ENCODE results near the gene EPHB1. TPM values are rescaled to one million over a fixed set of nuclear protein-coding genes. Genes with fewer than 3 reads are reported as not detected.

The EPHB1 gene
- total RNA-seq, 4 donors from 2014 or later: 0.08 to 1.1 (median 0.72) TPM

GRCh38 chr3:135240426-135240825 is 445.4 kb downstream of the EPHB1 start:
- DNase-seq: no peak
- Histone ChIP-seq H3K9me3 (no peaks in the 10 kb centered on the region), H3K4me3 (no peak overlapping the region), H3K4me1 (no peaks in the 10 kb centered on the region), H3K27me3 (no peaks in the 10 kb centered on the region), H3K36me3 (no peaks in the 10 kb centered on the region), H3K27ac (no peak overlapping the region)
- intact Hi-C loops (cut with DNase I): no loop called here
- no peak for TF ChIP-seq POLR2A (IDR thresholded peaks at IDR 0.05)
- no peak for TF ChIP-seq CTCF (IDR thresholded peaks at IDR 0.05)

- no peak overlapping the region for H3K27ac ChIP-seq
- no peak for DNase-seq
- no peaks in the 10 kb centered on the region for H3K4me1 ChIP-seq
- 83 to 93% methylated on average over 1 to 2 of the region's 2 CpGs for WGBS, 2 donors
- no peaks in the 10 kb centered on the region for H3K27me3 ChIP-seq
- no peaks in the 10 kb centered on the region for H3K9me3 ChIP-seq
- intact Hi-C loops (cut with DNase I): no loop called here
- no peak overlapping the region for H3K4me3 ChIP-seq
- TF ChIP-seq POLR2A (IDR thresholded peaks at IDR 0.05): no peak
- TF ChIP-seq CTCF (IDR thresholded peaks at IDR 0.05): no peak
- no peaks in the 10 kb centered on the region for H3K36me3 ChIP-seq
These were observed 447.2 kb downstream of the EPHB1 start for GRCh38 chr3:135242285-135242684.

GRCh38 chr3:135243616-135244015 is 448.6 kb downstream of the EPHB1 start:
- H3K27ac ChIP-seq: no peak overlapping the region

GRCh38 chr3:135246027-135246426 is 451.0 kb downstream of the EPHB1 start:
- TF ChIP-seq CTCF (IDR thresholded peaks at IDR 0.05) (no peak), POLR2A (IDR thresholded peaks at IDR 0.05) (no peak)
- no peak for DNase-seq
- Histone ChIP-seq H3K4me1 (no peaks in the 10 kb centered on the region), H3K36me3 (no peaks in the 10 kb centered on the region), H3K27ac (no peak overlapping the region), H3K27me3 (no peaks in the 10 kb centered on the region), H3K9me3 (no peaks in the 10 kb centered on the region), H3K4me3 (no peak overlapping the region)
- WGBS, 2 donors: 100% methylated on average over 1 of the region's 1 CpG; no CpG with 5 or more reads in 1 of the 2 donors
- intact Hi-C loops (cut with DNase I): no loop called here

More at GRCh38 chr3:135243616-135244015, 448.6 kb downstream of the EPHB1 start:
- Histone ChIP-seq H3K36me3 (no peaks in the 10 kb centered on the region), H3K27me3 (no peaks in the 10 kb centered on the region), H3K4me3 (no peak overlapping the region), H3K9me3 (no peaks in the 10 kb centered on the region), H3K4me1 (no peaks in the 10 kb centered on the region)
- no peak for DNase-seq
- TF ChIP-seq CTCF (IDR thresholded peaks at IDR 0.05): no peak
- TF ChIP-seq POLR2A (IDR thresholded peaks at IDR 0.05): no peak
- WGBS, 2 donors: 69 to 75% methylated on average over 1 to 3 of the region's 3 CpGs
- intact Hi-C loops (cut with DNase I): no loop called here

GRCh38 chr3:135248213-135248612 is 453.2 kb downstream of the EPHB1 start:
- 70 to 85% methylated on average over 1 to 11 of the region's 12 CpGs for WGBS, 2 donors
- Histone ChIP-seq H3K4me3 (no peak overlapping the region), H3K4me1 (no peaks in the 10 kb centered on the region), H3K27ac (no peak overlapping the region), H3K27me3 (no peaks in the 10 kb centered on the region), H3K9me3 (no peaks in the 10 kb centered on the region), H3K36me3 (no peaks in the 10 kb centered on the region)
- intact Hi-C loops (cut with DNase I): no loop called here
- DNase-seq: no peak
- TF ChIP-seq CTCF (IDR thresholded peaks at IDR 0.05) (no peak), POLR2A (IDR thresholded peaks at IDR 0.05) (no peak)

All from esophagus squamous epithelium (tissue), 5 donors.